8988T (cell line): ENCODE measurements around the gene CHST7.
"Not testable (repeated sequence)": the region's sequence is repeated elsewhere in the genome, so short reads cannot be mapped to it uniquely, and the experiment has no call there.

Experiments
- DNase-seq: peaks from one replicate; pipeline ENCODE4 v3.0.0; 2011

Gene CHST7

DNA sequence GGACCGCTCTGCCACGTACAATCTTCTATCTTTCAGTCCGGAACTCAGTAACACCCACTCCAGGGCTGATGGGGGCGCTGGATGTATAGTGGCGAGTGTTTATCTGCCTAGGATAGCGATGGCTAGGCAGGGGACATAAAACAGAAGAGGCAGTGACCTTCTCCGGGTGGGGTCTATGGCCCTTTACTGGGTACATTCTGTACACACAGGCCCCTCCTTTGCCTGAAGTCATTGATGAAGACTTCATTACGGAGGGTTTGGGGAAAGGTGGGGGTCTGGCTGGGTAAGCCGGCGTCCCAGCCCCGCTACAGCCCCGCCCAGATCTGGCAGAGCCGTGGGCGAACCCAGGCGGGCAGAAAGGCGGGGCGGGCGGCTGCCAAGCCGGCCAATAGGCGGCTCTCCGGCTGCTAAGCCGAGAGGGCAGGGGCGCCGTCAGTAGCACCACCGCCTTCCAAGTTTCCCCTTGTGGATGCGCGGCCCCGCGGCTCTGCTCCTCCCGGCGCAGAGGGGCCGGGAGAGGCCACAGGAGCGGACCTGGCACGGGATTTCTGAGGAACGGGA is at the start of gene CHST7:
TSS of gene CHST7 (plus strand) at position 435 of the 561 bp plus-strand sequence. CDS start 167 bp downstream, outside the sequence.
- DNase-seq, result peak; percentile 58

- not testable (repeated sequence) for DNase-seq
Measured at GRCh38 chrX:46528640-46529039, 44.9 kb upstream of the CHST7 start.

- DNase-seq, result not testable (repeated sequence)
Measured at GRCh38 chrX:46529740-46530403, 43.7 kb upstream of the CHST7 start.

DNA sequence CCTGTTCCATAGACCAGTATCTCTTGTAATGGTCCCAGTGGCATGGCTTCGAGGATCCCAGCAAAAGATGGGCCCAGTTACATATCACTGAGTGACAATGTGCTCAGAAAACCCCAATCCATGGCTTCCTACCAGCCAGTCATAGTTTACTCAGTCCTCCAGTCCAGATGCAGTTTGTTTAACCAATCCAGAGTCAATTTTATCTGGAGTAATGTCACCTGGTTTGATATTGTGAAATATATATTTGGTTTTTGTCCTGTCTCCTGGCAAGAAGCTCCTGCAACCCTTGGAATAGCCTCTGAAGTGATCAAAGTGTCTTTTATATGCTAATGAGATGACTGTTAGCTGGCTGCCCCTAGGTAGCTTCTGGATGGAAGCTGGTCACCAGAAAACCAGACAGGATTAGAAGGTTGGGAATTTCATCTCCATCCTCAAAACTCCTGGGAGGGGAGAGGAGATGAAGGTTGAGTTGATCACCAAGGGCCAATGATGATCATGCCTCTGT is 43.1 kb upstream of the CHST7 start:
- not testable (repeated sequence) for DNase-seq

DNA sequence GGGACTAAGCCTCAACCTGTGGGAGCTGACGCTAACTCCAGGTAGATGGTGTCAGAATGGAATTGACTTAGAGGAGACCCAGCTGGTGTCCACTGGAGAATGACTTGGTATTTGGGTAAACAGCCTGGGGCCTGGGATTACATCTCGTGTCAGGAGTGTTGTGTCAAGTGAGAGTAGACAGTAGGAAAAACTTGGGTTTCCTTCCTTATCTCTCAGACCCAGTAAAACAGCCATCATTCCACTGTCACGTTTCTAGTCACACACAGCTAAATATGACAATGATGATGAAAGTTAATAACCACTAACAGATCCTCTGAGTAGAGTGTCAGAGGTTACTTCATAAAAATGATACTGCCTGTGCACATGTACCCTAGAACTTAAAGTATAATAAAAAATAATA is 42.1 kb upstream of the CHST7 start:
- no peak for DNase-seq

DNA sequence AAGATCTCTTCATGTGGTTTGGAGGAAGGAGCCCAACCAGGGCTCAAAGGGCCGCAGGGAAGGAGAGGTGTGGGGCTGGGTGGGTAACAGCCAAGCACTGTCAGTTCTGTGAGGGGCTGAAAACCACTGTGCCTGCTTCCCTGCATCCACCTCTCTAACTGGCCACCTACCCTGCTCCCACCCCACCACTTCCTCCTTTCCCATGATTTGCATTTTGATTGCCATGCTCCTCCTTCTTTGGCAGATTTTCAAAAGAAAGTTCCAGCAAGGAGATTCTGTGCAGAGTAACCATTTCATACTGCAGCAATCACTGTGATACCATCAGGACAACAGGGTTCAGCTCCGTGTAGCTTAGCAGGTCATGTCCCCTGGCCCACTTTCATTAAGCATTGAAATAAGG is 30.1 kb upstream of the CHST7 start:
- no peak for DNase-seq

DNA sequence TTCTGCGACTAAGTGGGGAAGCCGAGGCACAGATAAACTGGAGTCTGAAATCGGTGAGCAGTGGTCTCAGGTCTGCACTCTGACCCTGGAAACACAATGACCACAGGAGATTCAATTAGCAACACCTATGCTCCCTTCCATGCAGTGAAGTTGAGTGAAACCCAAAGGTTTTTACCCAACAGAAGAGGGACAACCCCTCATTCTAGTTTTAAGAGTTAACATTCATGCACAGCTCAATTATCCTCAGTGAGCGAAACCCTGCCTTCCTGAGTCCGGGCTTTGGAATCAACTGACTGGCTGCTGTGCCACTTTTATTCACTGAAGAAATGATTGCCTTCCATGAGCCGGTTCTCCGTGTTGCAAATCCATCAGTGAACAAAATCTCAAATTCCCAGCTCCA is 29.0 kb upstream of the CHST7 start:
- not testable (repeated sequence) for DNase-seq

- peak; percentile 57 for DNase-seq
Measured at GRCh38 chrX:46545111-46546005, 28.2 kb upstream of the CHST7 start, which contains the start of gene ZNF674. ZNF674 (minus strand) TSS chrX:46545421; CDS start chrX:46542087, 3,334 bp downstream.

GRCh38 chrX:46547857-46548256 is 25.7 kb upstream of the CHST7 start:
- DNase-seq, result no peak

DNA sequence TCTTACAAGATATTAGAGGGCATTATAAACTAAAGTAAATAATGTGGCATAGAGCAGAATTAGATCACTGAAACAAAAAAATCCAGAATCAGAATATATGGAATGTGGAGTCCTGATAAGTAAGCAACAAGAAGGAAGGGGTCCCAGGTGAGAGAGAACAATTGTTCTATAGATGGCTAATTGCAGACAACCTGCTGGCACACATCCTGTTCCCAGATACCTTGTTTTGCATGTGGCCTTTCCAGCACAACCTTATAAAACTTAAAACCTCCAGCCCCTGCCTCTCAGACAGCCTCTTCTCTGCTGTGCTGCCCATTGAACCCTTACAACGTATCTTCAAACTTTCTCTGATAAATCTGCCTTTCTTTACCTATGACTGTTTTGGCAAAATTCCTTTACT is 23.7 kb upstream of the CHST7 start:
- DNase-seq, result no peak

DNA sequence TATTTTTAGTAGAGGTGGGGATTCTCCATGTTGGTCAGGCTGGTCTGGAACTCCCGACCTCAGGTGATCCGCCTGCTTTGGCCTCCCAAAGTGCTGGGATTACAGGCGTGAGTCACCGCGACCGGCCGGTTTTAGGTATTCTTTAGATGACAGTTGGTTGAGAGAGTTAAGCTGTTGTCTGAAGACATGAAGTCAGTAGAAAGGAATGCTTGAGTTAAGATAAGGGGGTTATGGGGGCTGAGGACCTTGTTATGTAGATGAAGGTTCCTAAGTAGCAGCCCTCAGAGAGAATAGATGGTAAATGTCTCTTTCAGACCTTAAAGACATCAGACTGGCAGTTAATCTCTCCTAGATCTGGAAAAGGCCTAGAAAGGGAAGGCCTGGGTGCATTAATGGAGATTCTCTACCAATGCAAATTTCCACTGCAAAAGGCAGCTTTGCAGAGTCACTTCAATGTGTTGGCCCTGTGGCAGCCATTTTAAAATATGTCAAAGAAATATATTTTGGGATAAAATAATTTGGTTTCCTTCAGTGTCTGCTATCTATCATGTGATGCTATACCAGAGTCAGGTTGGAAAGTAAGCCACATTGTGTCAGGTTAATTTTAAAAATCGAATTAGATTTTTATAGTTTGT is 22.0 kb upstream of the CHST7 start:
- DNase-seq, result no peak

DNA sequence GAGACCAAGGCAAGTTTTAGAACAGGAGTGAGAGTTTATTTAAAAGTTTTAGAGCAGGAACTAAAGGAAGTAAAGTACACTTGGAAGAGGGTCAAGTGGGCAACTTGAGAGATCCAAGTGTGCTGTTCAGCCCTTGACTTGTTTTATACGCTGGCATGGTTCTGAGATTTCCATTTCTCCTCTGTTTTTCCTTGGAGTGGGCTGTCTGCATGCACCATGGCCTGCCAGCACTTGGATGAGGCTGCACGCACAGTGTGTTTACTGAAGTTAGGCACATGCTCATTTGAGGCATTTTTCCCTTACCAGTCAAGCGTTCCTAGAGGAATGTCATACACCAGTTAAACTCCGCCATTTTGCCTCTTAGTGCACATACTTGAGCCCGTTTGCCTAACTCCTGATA is 19.6 kb upstream of the CHST7 start:
- DNase-seq, result no peak

GRCh38 chrX:46554942-46555341 is 18.6 kb upstream of the CHST7 start:
- DNase-seq, result no peak

DNA sequence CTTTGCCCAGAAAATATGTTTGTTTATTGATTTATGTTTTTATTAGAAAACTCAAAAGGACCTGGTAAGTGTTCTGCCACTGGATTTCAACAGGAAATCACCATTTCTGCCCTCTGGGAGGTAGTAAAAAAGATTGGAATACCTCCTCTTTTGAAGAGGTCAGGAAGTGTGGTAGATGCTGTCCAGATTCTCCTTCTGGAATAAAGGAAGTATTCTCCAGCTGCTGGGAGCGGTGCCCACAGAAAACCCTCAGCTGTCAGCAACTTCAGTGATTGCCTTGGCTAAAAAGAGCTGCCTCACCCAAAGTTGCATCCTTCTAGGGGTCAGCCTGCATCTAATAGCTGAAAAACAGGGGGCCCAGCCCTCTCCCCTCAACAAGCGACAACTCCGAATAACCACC is 14.5 kb upstream of the CHST7 start:
- no peak for DNase-seq

GRCh38 chrX:46561824-46562657 is 11.5 kb upstream of the CHST7 start:
- no peak for DNase-seq

GRCh38 chrX:46567388-46567787 is 6.2 kb upstream of the CHST7 start:
- no peak for DNase-seq

DNA sequence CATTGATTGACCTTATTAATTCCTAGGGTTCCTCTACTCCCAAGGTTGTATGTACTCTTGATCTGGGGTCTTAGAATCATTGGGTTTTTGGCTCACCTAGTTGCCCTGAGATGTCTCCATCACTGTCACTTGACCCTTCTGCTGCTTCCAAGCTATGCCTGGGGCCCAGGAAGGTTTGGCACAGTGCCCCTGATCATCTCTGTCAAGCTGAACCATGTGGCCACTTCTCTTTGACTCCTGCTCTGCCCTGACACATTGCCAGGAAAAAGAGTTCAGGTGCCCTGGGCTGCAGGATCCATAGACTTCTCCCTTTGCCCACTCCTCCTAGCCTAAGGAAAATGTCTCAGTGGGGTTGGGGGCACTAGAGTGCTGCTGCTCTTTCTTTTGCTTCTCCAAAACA is 3.9 kb upstream of the CHST7 start:
- no peak for DNase-seq

- no peak for DNase-seq
Measured at GRCh38 chrX:46571423-46572339, 1.9 kb upstream of the CHST7 start.

GRCh38 chrX:46572340-46572936 is 1.1 kb upstream of the CHST7 start:
- DNase-seq, result no peak
